ENCODE results near the gene FABP7. TPM values are rescaled to one million over a fixed set of nuclear protein-coding genes. Genes with fewer than 3 reads are reported as not detected.

The FABP7 gene
- total RNA-seq, 1 donor: not detected

DNA sequence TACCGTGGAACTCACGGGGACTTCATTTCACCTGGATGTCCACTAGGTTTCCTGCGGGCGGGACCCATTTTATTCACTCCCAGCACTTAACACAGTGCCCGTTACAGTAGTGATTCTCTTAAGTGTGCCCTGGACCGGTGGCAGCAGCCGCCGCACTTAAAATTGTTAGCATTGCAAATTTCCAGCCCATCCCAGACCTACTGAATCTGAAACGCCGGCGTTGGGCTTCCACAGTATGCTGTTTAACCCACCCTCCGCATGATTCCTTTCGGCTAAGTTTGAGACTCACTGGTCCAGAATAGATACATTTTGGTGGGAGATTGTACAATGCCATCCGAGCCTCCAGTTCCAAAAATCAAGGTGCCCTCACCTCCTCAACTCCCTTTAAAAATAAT lies 10.5 kb downstream of the FABP7 start:
- TF ChIP-seq, protein P1, sequence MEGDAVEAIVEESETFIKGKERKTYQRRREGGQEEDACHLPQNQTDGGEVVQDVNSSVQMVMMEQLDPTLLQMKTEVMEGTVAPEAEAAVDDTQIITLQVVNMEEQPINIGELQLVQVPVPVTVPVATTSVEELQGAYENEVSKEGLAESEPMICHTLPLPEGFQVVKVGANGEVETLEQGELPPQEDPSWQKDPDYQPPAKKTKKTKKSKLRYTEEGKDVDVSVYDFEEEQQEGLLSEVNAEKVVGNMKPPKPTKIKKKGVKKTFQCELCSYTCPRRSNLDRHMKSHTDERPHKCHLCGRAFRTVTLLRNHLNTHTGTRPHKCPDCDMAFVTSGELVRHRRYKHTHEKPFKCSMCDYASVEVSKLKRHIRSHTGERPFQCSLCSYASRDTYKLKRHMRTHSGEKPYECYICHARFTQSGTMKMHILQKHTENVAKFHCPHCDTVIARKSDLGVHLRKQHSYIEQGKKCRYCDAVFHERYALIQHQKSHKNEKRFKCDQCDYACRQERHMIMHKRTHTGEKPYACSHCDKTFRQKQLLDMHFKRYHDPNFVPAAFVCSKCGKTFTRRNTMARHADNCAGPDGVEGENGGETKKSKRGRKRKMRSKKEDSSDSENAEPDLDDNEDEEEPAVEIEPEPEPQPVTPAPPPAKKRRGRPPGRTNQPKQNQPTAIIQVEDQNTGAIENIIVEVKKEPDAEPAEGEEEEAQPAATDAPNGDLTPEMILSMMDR (IDR thresholded peaks at IDR 0.05; ENCODE audit: insufficient read depth, low read length): no peak
- H3K4me3 ChIP-seq (ENCODE audit: low read depth, low read length): peak overlapping the region; percentile 86
- no peak for DNase-seq (ENCODE audit: low read depth)

DNA sequence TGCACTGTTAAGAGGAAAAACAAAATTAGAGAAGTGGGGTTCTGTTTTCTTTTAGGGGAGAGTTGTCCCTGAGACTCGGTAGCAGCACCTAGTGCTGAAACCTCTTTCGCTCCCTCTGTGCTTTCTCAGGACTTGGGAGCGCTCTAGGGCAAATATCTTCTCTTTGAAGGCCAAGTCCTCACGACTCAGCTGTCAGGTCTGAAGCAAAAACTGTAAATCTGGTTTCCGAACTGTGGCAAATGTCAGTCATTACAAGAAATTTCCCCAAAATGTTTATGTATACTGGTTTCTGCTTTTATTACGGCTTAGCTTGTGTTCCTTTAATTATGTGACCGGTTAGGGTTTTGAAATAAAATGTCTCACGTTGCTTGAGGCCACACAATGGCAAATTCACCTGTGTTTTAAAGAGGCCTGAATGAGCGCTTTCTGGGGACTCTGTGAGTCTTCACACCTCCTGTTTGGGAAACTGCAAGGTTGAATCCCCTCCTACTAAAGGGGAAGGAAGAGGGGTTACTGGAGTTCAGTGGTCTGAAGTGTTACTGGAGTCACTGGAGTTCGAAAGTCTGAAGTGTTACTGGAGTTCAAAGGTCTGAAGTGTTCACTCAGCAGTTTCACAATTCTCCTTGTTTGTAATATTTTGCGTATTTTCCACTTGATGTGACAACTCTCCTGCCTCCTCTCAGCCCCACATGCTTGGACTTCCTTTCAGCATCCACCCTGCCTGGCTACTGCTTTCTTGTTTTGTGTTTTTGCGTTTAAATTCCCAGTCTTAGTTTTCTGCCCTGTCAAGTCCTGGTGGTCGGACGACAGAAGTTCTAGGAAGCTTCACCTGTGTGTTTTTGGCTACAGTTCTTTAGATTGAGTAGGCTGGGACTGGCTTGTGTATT lies 11.2 kb downstream of the FABP7 start:
- TF ChIP-seq, protein P1 (IDR thresholded peaks at IDR 0.05; ENCODE audit: insufficient read depth, low read length): no peak
- peak; percentile 17 for DNase-seq (ENCODE audit: low read depth)
- peak overlapping the region; percentile 86 for H3K4me3 ChIP-seq (ENCODE audit: low read depth, low read length)

DNA sequence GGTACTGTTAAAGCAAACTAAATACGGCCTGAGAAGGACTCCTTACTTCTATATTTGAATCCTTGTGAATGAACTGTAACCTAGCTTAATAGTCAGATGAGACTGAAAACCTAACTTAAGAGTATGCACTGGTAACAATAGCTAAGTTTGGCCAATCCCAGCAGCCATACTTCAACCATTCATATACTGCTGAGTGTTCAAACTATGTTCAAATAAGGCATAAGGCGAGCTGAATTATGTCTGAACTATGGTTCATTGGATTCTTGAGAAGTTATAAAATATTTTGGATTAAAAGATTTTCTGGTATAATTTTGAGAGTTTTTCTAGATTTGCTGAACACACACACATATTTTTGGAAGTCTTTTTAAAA lies 11.8 kb downstream of the FABP7 start:
- TF ChIP-seq, protein P1 (IDR thresholded peaks at IDR 0.05; ENCODE audit: insufficient read depth, low read length): no peak
- DNase-seq (ENCODE audit: low read depth): no peak
- H3K4me3 ChIP-seq (ENCODE audit: low read depth, low read length): no peak overlapping the region

DNA sequence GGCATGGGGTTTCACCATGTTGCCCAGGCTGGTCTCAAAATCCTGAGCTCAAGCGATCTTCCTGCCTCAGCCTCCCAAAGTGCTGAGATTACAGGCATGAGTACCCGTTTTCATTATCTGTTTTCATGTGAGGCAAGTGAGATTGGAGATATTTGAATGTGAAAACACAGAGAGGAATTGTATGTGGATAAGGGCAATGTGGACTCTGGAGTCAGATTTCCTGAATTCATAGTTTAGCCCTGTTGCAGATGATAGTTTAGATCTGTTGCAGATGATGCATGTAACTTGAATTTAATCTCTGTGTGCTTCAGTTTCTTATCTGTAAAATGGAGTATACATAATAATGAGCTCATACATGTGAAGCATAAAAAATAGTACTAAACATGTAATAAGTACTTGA lies 13.2 kb downstream of the FABP7 start:
- peak; percentile 43 for DNase-seq (ENCODE audit: low read depth)
- TF ChIP-seq, protein P1 (IDR thresholded peaks at IDR 0.05; ENCODE audit: insufficient read depth, low read length): no peak
- H3K4me3 ChIP-seq (ENCODE audit: low read depth, low read length): no peak overlapping the region

DNA sequence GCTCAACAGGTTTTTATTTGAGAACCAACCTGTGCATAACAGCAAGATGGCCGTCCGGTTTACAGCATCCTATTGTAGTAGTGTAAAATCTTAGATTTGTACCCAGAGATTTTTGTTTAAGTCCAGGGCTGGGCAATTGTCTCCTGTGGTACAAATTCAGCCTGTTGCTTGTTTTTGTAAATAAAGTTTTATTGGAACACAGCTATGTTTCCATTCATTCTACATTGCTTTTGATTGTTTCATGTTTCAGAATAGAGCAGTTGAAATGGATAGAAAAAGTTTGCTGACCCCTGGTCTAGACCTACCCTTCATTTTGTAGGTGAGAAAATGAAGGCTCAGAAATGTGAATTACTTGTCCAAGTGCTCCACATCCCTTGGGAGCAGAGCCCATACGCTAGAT lies 18.0 kb downstream of the FABP7 start:
- no peak for DNase-seq (ENCODE audit: low read depth)
- TF ChIP-seq, protein P1 (IDR thresholded peaks at IDR 0.05; ENCODE audit: insufficient read depth, low read length): no peak
- no peak overlapping the region for H3K4me3 ChIP-seq (ENCODE audit: low read depth, low read length)

DNA sequence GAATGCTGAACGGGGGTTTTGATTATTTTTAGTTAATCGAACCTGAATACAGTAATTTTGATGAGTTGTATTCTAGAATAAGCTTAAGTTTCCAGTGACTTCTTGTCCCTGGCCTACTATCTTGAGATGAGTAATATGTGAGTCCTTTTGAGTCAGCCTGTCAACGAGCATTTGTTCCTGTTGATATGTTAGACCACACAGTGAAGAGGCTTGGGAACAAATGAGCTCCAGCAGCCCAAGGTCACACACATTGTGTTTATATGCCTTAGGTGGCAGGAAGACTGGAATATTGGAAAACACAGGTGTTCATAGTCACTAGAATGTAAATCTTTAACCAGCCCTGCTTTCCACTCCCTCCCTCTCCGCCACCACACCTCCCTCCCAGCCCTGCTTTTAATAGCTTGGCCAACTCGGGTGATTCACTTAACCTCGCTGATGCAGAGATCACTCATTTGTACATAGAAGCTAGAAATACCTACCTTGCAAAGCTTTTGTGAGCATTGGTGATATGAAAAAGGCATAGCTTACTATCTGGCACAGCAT lies 18.7 kb downstream of the FABP7 start:
- TF ChIP-seq, protein P1 (IDR thresholded peaks at IDR 0.05; ENCODE audit: insufficient read depth, low read length): no peak
- peak; percentile 74 for DNase-seq (ENCODE audit: low read depth)
- H3K4me3 ChIP-seq (ENCODE audit: low read depth, low read length): peak overlapping the region; percentile 10
